Esophagus squamous epithelium (tissue), 5 donors: Measurements from ENCODE around the gene SPATS2L. TPM values are rescaled to one million over a fixed set of nuclear protein-coding genes. Genes with fewer than 3 reads are reported as not detected.

Source experiments
- DNase-seq: peaks from one replicate; lab custom pipeline; 2025; lab: John Stamatoyannopoulos, UW
- H3K27ac ChIP-seq, 4 donors: fragments of 200-600 bp; sonication (generic); one replicate each; pipeline ENCODE4 v1.5.1; 2016 to 2019; ENCODE audit warnings: mild to moderate bottlenecking in 1 of 4
- H3K27me3 ChIP-seq, 4 donors: fragments of 200-600 bp; sonication (generic); 1 replicate in 3 of 4; 2 replicates in 1 of 4; pipeline versions ENCODE4 v1.5.1 to v1.6.0; 2017 to 2021; ENCODE audit warnings: antibody characterized with exemption in 1 of 4
- H3K36me3 ChIP-seq, 3 donors: fragments of 200-600 bp; sonication (generic); one replicate each; pipeline ENCODE4 v1.5.1; 2016 to 2019
- H3K4me1 ChIP-seq, 3 donors: fragments of 200-600 bp; sonication (generic); one replicate each; pipeline ENCODE4 v1.5.1; 2017 to 2019
- H3K4me3 ChIP-seq, 4 donors: fragments of 200-600 bp; sonication (generic); 1 replicate in 3 of 4; 2 replicates in 1 of 4; pipeline ENCODE4 v1.5.1; 2016 to 2019; ENCODE audit warnings: mild to moderate bottlenecking in 2 of 4, moderate library complexity in 1 of 4
- H3K9me3 ChIP-seq, 3 donors: fragments of 200-600 bp; sonication (generic); one replicate each; pipeline ENCODE4 v1.5.1; 2016 to 2019
- CTCF ChIP-seq, 6 experiments: fragments of 450-650 bp in 4 of 6; fragments of 200-600 bp in 2 of 6; sonication (generic) in 2 of 6; IDR thresholded peaks; one replicate each; pipeline ENCODE4 v1.5.1; 2016 to 2019; ENCODE audit warnings: antibody characterized with exemption in 6 of 6, mild to moderate bottlenecking in 4 of 6, moderate library complexity in 4 of 6
- POLR2A ChIP-seq, 4 donors: fragments of 450-650 bp; IDR thresholded peaks; one replicate each; pipeline ENCODE4 v1.6.1; 2017; ENCODE audit warnings: antibody characterized with exemption in 4 of 4, mild to moderate bottlenecking in 4 of 4, moderate library complexity in 3 of 4
- WGBS, 2 donors: methylation state at CpG; one replicate each; pipeline ENCODE4 v1.1.5; 2018; 5-methylcytosine and 5-hydroxymethylcytosine counted together
- intact Hi-C: fragments of 100-400 bp; cut with DNase I; formaldehyde crosslinking; loops from one replicate; pipeline ENCODE4 v1.15.0; 2022
- total RNA-seq, 4 donors: library from RNA; depleted of rRNA; stranded (reverse); fragments of >200 nt; gene quantifications; one replicate each; pipeline ENCODE4 v1.1.0, GENCODE V29; 2016
- donor health status: DM: yes; HTN: yes; CAD: no.

Gene SPATS2L
- total RNA-seq, 4 donors from 2014 or later = 53.2 to 91.9 (median 68.3) TPM

- 93 to 95% methylated on average over 2 of the region's 2 CpGs for WGBS, 2 donors
- Histone ChIP-seq H3K9me3 (no peaks in the 10 kb centered on the region), H3K27me3 (peaks cover 0 to 12% (median 0%) of the 10 kb centered on the region in 4 donors), H3K36me3 (no peaks in the 10 kb centered on the region), H3K4me1 (peaks cover 0 to 32% (median 4%) of the 10 kb centered on the region in 3 donors), H3K4me3 (no peak overlapping the region), H3K27ac (no peak overlapping the region)
- TF ChIP-seq CTCF (IDR thresholded peaks at IDR 0.05) = no peak
- DNase-seq = no peak
- intact Hi-C loops = no loop called here
These were observed 44.4 kb upstream of the SPATS2L start for GRCh38 chr2:200262047-200262446.

- no peak overlapping the region for H3K27ac ChIP-seq
- TF ChIP-seq POLR2A (IDR thresholded peaks at IDR 0.05) (no peak), CTCF (IDR thresholded peaks at IDR 0.05) (no peak)
- no peak for DNase-seq
- no peak overlapping the region for H3K4me3 ChIP-seq
- H3K9me3 ChIP-seq = no peaks in the 10 kb centered on the region
- no peaks in the 10 kb centered on the region for H3K36me3 ChIP-seq
- 92 to 100% methylated on average over 1 of the region's 1 CpG for WGBS, 2 donors
- peaks cover 0 to 23% (median 4%) of the 10 kb centered on the region in 3 donors for H3K4me1 ChIP-seq
- intact Hi-C loops = no loop called here
- peaks cover 0 to 3% (median 0%) of the 10 kb centered on the region in 4 donors for H3K27me3 ChIP-seq
These were observed 43.2 kb upstream of the SPATS2L start for GRCh38 chr2:200263279-200263678.

GRCh38 chr2:200264631-200265030 lies 41.9 kb upstream of the SPATS2L start:
- Histone ChIP-seq H3K27me3 (no peaks in the 10 kb centered on the region), H3K36me3 (no peaks in the 10 kb centered on the region), H3K4me3 (no peak overlapping the region), H3K27ac (no peak overlapping the region), H3K9me3 (no peaks in the 10 kb centered on the region), H3K4me1 (peaks cover 0 to 9% (median 0%) of the 10 kb centered on the region in 3 donors)
- TF ChIP-seq CTCF (IDR thresholded peaks at IDR 0.05) = no peak
- no peak for TF ChIP-seq POLR2A (IDR thresholded peaks at IDR 0.05)
- intact Hi-C loops = no loop called here
- no peak for DNase-seq
- WGBS, 2 donors = 22 to 36% methylated on average over 2 of the region's 2 CpGs

- 90 to 93% methylated on average over 5 of the region's 5 CpGs for WGBS, 2 donors
- Histone ChIP-seq H3K27me3 (no peaks in the 10 kb centered on the region), H3K27ac (no peak overlapping the region), H3K9me3 (no peaks in the 10 kb centered on the region), H3K4me1 (peaks cover 0 to 4% (median 0%) of the 10 kb centered on the region in 3 donors), H3K4me3 (no peak overlapping the region), H3K36me3 (no peaks in the 10 kb centered on the region)
- DNase-seq = no peak
- intact Hi-C loops = no loop called here
- TF ChIP-seq POLR2A (IDR thresholded peaks at IDR 0.05) (no peak), CTCF (IDR thresholded peaks at IDR 0.05) (no peak)
These were observed 40.1 kb upstream of the SPATS2L start for GRCh38 chr2:200266406-200266805.

- TF ChIP-seq CTCF (IDR thresholded peaks at IDR 0.05) (no peak), POLR2A (IDR thresholded peaks at IDR 0.05) (no peak)
- intact Hi-C loops = no loop called here
- 94 to 97% methylated on average over 2 of the region's 2 CpGs for WGBS, 2 donors
- Histone ChIP-seq H3K4me3 (no peak overlapping the region), H3K27ac (no peak overlapping the region), H3K36me3 (no peaks in the 10 kb centered on the region), H3K27me3 (no peaks in the 10 kb centered on the region), H3K9me3 (no peaks in the 10 kb centered on the region), H3K4me1 (peaks cover 0 to 4% (median 0%) of the 10 kb centered on the region in 3 donors)
- no peak for DNase-seq
These were observed 39.1 kb upstream of the SPATS2L start for GRCh38 chr2:200267350-200267749.
